Sciatic nerve (tissue), 2 donors: ENCODE data around the gene CYTH3. TPM values are rescaled to one million over a fixed set of nuclear protein-coding genes. Genes with fewer than 3 reads are reported as not detected.
"Not testable (repeated sequence)": the region's sequence is repeated elsewhere in the genome, so short reads cannot be mapped to it uniquely, and the experiment has no call there.

Experiments
- ATAC-seq: fragments of 200-7000 bp; cut with Tn5 transposase; one replicate; pipeline ENCODE4 v1.9.1; 2020; ENCODE audit warnings: mild to moderate bottlenecking, moderate library complexity
- DNase-seq: peaks from one replicate; pipeline ENCODE4 v3.0.0-alpha.2; 2020; ENCODE audit warnings: low spot score
- intact Hi-C: fragments of 100-400 bp; cut with DNase I; formaldehyde crosslinking; loops from one replicate; pipeline ENCODE4 v1.14.2; 2022
- total RNA-seq: library from RNA; stranded (reverse); fragmentation: NEBNext Ultra II Directional; extraction: Animal tissue kit (Norgen Biotek cat#: 25700); gene quantifications from one replicate; pipeline ENCODE4 v1.2.1, GENCODE V29; 2021
- donor health status: DM: no; HTN: no; CAD: no.
- donor health status: DM: no; HTN: no; CAD: no.

Gene CYTH3
- total RNA-seq, 1 donor from 2014 or later, result 56.9 TPM

- DNase-seq, result no peak
- intact Hi-C loops, result no loop called here
- ATAC-seq, result no peak
Measured at GRCh38 chr7:6284461-6285360, 12.3 kb upstream of the CYTH3 start.

GRCh38 chr7:6284055-6284400 lies 11.6 kb upstream of the CYTH3 start:
- DNase-seq, result no peak
- intact Hi-C loops, result no loop called here
- ATAC-seq, result no peak

- DNase-seq, ATAC-seq, intact Hi-C loops: not testable (repeated sequence)
Measured at GRCh38 chr7:6283391-6284054, 11.1 kb upstream of the CYTH3 start.

- ATAC-seq (no peak), DNase-seq (no peak)
- intact Hi-C loops, result no loop called here
Measured at GRCh38 chr7:6279937-6280336, 7.5 kb upstream of the CYTH3 start.

- DNase-seq, result no peak
- intact Hi-C loops, result no loop called here
Measured at GRCh38 chr7:6279341-6279740, 6.9 kb upstream of the CYTH3 start.

GRCh38 chr7:6278749-6279310 lies 6.4 kb upstream of the CYTH3 start:
- intact Hi-C loops, result no loop called here
- no peak for ATAC-seq
- no peak for DNase-seq

More at GRCh38 chr7:6279341-6279740, 6.9 kb upstream of the CYTH3 start:
- no peak for ATAC-seq

GRCh38 chr7:6277476-6277875 lies 5.1 kb upstream of the CYTH3 start:
- ATAC-seq, result no peak
- intact Hi-C loops, result no loop called here
- DNase-seq, result no peak

GRCh38 chr7:6276911-6277408 lies 4.5 kb upstream of the CYTH3 start:
- DNase-seq (no peak), ATAC-seq (no peak)
- intact Hi-C loops, result no loop called here

- intact Hi-C loops, result no loop called here
- no peak for ATAC-seq
Measured at GRCh38 chr7:6274743-6275142, 2.3 kb upstream of the CYTH3 start.

GRCh38 chr7:6273917-6274630 lies 1.6 kb upstream of the CYTH3 start:
- ATAC-seq (no peak), DNase-seq (no peak)
- intact Hi-C loops, result no loop called here

More at GRCh38 chr7:6274743-6275142, 2.3 kb upstream of the CYTH3 start:
- DNase-seq, result no peak

- no peak for DNase-seq
- no peak for ATAC-seq
- intact Hi-C loops, result no loop called here
Measured at GRCh38 chr7:6273380-6273837, 985 bp upstream of the CYTH3 start.

GRCh38 chr7:6271694-6272440 lies 557 bp downstream of the CYTH3 start:
- DNase-seq, result peak; percentile 69

GRCh38 chr7:6271060-6271658 lies 1.3 kb downstream of the CYTH3 start:
- DNase-seq, result peak; percentile 74
- peak; percentile 84 for ATAC-seq
- intact Hi-C loops, result no loop called here

More at GRCh38 chr7:6271694-6272440, 557 bp downstream of the CYTH3 start:
- intact Hi-C loops, result no loop called here
- ATAC-seq, result peak; percentile 12

GRCh38 chr7:6269527-6269926 lies 2.9 kb downstream of the CYTH3 start:
- intact Hi-C loops, result no loop called here
- DNase-seq (no peak), ATAC-seq (no peak)

- no peak for ATAC-seq
- DNase-seq, result no peak
- intact Hi-C loops, result no loop called here
Measured at GRCh38 chr7:6268907-6269306, 3.5 kb downstream of the CYTH3 start.

GRCh38 chr7:6268023-6268900 lies 4.2 kb downstream of the CYTH3 start:
- intact Hi-C loops, result no loop called here
- DNase-seq (no peak), ATAC-seq (no peak)

- intact Hi-C loops, result no loop called here
Measured at GRCh38 chr7:6266699-6267098, 5.7 kb downstream of the CYTH3 start.

More at GRCh38 chr7:6266699-6267098, 5.7 kb downstream of the CYTH3 start:
- no peak for ATAC-seq
- DNase-seq, result no peak
